AG20443 (cell line): Measurements from ENCODE around the gene ZNF462.

Experiments used
- DNase-seq: peaks from one replicate; pipeline ENCODE4 v3.0.0; 2012; ENCODE audit warnings: low spot score, mixed read lengths

ZNF462 gene

GRCh38 chr9:106861640-106862109, 1.3 kb upstream of the ZNF462 start:
- DNase-seq, result no peak

- DNase-seq, result peak; percentile 18
Observed at GRCh38 chr9:106862110-106862820, 701 bp upstream of the ZNF462 start.

GRCh38 chr9:106864373-106865143, 1.6 kb downstream of the ZNF462 start:
- DNase-seq, result peak; percentile 31

GRCh38 chr9:106866243-106866642, 3.3 kb downstream of the ZNF462 start:
- no peak for DNase-seq

DNA sequence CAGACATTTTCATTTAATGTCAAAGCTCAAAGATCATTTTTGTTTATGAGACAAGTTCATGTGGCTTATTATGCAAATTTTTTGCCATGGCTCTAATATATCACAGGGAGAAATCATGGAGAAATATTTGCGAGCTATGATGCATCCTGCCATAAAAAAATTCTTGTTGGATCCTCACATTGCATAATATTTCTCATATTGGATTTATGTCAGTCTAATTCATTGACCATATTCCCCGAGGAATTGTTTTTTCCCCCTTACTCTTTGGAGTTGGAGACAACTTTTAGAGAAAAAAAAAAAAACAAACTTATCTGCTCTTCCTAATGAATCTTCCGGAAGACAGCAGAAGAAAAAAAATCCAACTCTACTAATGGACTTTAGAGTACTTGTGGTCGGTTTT, 4.3 kb downstream of the ZNF462 start:
- DNase-seq, result no peak

DNA sequence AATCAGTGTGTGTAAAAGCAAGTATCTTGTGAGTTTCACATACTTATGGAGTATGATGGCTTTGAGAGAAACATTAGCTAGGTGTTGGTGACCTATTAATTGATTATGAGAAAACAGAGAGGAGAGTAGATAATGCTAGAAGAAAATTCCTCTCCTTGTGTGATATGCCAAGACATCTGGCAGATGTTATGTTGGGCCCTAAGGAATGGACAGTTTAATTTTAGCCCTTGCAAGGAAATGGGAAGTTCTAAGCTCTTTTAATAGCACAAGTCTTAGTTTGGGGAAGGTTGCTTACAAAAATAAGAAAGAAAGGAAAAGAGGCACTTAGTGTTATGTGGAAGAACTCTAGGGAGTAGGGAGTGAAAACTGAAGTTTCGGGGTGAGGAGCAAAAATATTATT, 5.1 kb downstream of the ZNF462 start:
- no peak for DNase-seq

GRCh38 chr9:106868565-106868964, 5.6 kb downstream of the ZNF462 start:
- no peak for DNase-seq

DNA sequence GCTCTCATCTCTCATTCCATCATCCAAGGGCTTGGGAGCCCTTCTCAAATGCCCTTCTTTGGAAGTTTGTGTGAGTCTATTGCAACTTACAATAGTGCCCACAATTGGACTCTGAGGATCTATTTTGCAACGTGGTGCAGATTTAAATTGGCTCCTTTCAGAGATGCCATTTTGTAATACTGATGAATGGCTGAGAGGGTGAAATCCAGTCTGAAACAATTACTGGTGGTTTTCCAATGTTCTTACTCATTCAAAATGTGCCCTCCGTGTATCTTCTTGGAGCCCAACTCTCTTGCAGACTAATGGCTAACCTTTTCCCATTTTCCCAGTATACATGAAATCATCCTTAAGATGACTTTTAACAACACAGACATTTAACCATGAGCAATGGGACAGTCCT, 6.1 kb downstream of the ZNF462 start:
- DNase-seq, result no peak

DNA sequence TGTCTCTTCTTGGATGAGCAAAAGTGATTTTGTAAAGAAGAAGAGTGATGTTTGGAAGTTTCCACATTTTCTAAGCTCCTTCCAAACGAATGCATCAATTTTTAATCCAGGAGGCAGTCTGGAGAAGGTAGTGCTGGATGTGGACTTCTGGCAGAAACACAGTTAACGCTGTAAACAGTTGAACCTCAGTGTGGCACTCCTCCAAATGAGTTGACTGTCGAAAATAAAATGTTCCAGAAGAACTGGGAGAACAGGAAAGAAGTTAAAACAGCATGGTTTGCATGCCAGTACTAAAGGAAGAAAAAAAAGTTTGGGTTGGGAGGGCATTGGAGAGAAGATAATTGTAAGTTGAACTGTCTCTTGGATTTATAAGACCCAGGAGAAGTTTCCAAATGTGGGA, 6.5 kb downstream of the ZNF462 start:
- no peak for DNase-seq

- DNase-seq, result no peak
Observed at GRCh38 chr9:106872641-106873040, 9.7 kb downstream of the ZNF462 start.

GRCh38 chr9:106874031-106874430, 11.1 kb downstream of the ZNF462 start:
- no peak for DNase-seq

DNA sequence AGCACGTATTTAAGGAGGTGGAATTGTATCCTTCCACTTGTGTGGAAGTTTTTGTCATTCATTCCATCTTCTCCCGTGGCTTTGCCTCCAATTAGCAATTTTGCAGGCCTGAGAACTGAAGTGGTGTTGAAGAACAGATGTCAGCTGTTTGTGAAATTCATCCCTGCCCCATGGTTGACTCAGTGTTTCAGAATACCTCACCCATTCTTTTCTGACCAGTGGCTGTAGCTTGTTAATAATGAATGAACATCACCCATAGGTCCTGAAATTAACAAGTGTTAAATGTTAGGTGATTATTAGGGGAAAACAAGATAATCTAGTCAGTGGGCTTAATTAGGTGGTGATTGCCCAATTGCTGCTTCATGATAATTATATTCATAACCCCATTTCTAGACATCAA, 11.7 kb downstream of the ZNF462 start:
- DNase-seq, result no peak

- no peak for DNase-seq
Observed at GRCh38 chr9:106875529-106875928, 12.6 kb downstream of the ZNF462 start.

GRCh38 chr9:106877345-106877744, 14.4 kb downstream of the ZNF462 start:
- no peak for DNase-seq

- DNase-seq, result no peak
Observed at GRCh38 chr9:106878081-106878837, 15.3 kb downstream of the ZNF462 start.

GRCh38 chr9:106878934-106879333, 16.0 kb downstream of the ZNF462 start:
- peak; percentile 68 for DNase-seq

GRCh38 chr9:106879439-106879882, 16.5 kb downstream of the ZNF462 start:
- DNase-seq, result no peak

DNA sequence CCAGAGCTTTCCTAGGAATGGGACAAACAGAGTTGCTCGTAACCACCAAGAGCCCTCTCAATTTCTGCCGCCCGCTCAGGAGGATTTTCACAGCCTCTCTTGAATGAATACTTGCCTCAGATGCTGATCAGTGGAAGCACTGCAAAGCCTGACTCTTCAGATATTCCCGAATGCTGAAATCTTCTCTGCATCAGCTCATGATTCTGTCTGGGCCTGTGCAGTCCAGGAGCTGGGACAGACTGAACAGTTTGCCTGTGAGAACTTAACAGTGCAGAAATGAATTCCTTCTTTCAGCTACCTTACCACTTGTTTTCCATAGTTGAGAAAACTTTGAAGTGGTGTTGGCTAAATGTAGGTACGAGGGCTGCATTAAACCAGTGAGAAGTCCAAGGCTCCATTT, 17.1 kb downstream of the ZNF462 start:
- no peak for DNase-seq

DNA sequence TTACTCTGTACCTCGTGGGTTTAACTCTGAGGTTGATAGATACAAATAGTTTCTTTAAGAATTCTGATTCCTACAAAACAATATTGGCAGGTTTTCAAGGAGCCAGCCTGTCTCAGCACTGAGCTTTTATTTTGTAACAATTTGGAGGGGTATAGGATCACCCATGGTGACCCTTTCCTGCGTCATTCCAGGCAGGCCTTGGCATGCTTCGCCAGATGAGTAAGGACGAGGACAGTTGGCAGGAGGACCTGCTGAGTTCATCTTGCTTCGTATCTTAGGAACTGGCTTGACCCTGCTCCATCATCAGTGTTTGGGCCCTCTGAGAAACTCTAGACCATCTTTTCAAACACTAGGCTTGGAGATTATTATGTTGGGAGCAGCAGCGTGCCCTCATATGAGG, 17.9 kb downstream of the ZNF462 start:
- DNase-seq, result no peak

DNA sequence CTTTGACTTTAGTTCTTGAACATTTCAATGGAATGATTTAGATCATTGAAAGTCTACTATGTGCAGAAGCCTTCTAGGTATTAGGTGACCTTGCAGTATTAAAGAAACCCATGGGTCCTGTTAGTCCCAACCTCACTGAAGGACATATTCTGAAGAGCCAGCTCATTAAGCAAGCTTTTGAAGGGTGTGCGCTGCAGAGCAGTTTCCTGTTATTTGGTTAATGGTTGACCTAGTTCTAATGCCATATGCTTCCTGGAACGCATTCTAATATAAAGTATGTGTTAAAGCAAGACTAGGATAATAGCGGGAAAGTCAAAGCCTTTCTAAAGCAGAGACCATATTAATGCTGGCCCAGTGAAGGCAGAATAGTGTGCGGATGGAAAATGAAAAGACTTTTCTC, 20.1 kb downstream of the ZNF462 start:
- DNase-seq, result no peak

- no peak for DNase-seq
Observed at GRCh38 chr9:106883626-106884190, 20.7 kb downstream of the ZNF462 start.

DNA sequence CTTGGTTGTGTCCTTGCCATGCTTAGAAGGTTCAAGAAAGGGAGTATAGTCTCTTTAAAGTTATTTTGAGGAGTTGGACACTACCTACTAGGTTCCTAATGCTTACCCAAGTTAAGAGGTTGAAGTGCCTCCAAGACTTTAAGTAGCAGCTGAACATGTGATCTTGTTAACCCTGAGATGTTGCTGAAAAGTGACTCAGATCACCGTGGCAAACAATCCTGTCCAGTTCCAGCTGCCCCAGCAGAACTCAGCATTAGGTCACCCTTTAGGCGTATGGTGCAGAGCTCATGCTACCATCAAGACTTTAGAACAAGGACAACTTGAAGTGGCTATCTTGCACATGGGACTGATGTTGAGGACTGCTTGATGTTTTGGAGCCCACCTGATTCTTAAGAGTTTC, 22.5 kb downstream of the ZNF462 start:
- DNase-seq, result peak; percentile 82
